MM.1S (cell line): Measurements from ENCODE around the gene ARF1.

Experiments used
- DNase-seq: peaks from one replicate; pipeline ENCODE4 v3.0.0-alpha.2; 2015
- H2AFZ ChIP-seq: fragments of 300-600 bp; sonication (generic); 2 replicates; pipeline ENCODE4 v1.6.0; 2016; ENCODE audit warnings: antibody characterized with exemption, low read length
- H3F3A ChIP-seq: fragments of 300-600 bp; sonication (generic); 2 replicates; pipeline ENCODE4 v1.6.1; 2016; ENCODE audit warnings: mild to moderate bottlenecking, antibody characterized with exemption, low read length, moderate library complexity, mixed read lengths; ENCODE audit not compliant: insufficient read depth
- H3K27ac ChIP-seq: fragments of 300-600 bp; sonication (generic); 2 replicates; pipeline ENCODE4 v1.5.1; 2016; ENCODE audit warnings: mild to moderate bottlenecking, low read length
- H3K27me3 ChIP-seq: fragments of 300-600 bp; sonication (generic); replicated peaks from 2 replicates; pipeline ENCODE4 v1.6.0; 2016; ENCODE audit warnings: low read length; ENCODE audit not compliant: insufficient read depth
- H3K36me3 ChIP-seq: fragments of 300-600 bp; sonication (generic); replicated peaks from 2 replicates; pipeline ENCODE4 v1.6.1; 2016; ENCODE audit warnings: mild to moderate bottlenecking, low read length, mixed read lengths; ENCODE audit not compliant: insufficient read depth
- H3K4me1 ChIP-seq: fragments of 300-600 bp; sonication (generic); 2 replicates; pipeline ENCODE4 v1.6.1; 2016; ENCODE audit warnings: low read length, mixed read lengths
- H3K4me2 ChIP-seq: fragments of 300-600 bp; sonication (generic); 2 replicates; pipeline ENCODE4 v1.6.0; 2016; ENCODE audit warnings: low read depth, low read length
- H3K4me3 ChIP-seq: fragments of 300-600 bp; sonication (generic); 2 replicates; pipeline ENCODE4 v1.5.1; 2016; ENCODE audit warnings: low read length, mixed read lengths
- H3K79me2 ChIP-seq: fragments of 300-600 bp; sonication (generic); 2 replicates; pipeline ENCODE4 v1.6.1; 2016; ENCODE audit warnings: mixed run types, low read length, mixed read lengths
- H3K9ac ChIP-seq: fragments of 300-600 bp; sonication (generic); 2 replicates; pipeline ENCODE4 v1.6.1; 2016; ENCODE audit warnings: low read length, mixed read lengths
- H3K9me2 ChIP-seq: fragments of 300-600 bp; sonication (generic); replicated peaks from 2 replicates; pipeline ENCODE4 v1.6.1; 2016; ENCODE audit warnings: mild to moderate bottlenecking, low read length, mixed read lengths; ENCODE audit not compliant: insufficient read depth
- H3K9me3 ChIP-seq: fragments of 300-600 bp; sonication (generic); replicated peaks from 2 replicates; pipeline ENCODE4 v1.6.1; 2016; ENCODE audit warnings: mild to moderate bottlenecking, low read length, mixed read lengths; ENCODE audit not compliant: insufficient read depth
- H4K20me1 ChIP-seq: fragments of 300-600 bp; sonication (generic); 2 replicates; pipeline ENCODE4 v1.6.1; 2016; ENCODE audit warnings: mild to moderate bottlenecking, low read length, moderate library complexity, mixed read lengths; ENCODE audit not compliant: insufficient read depth
- EZH2 ChIP-seq: fragments of 300-600 bp; sonication (generic); optimal IDR thresholded peaks from 2 replicates; pipeline ENCODE3; 2017; ENCODE audit warnings: low read depth, mild to moderate bottlenecking, antibody characterized with exemption, low read length, mixed read lengths
- EZH2phosphoT487 ChIP-seq: fragments of 300-600 bp; sonication (generic); IDR thresholded peaks from 2 replicates; pipeline ENCODE4 v1.6.1; 2018; ENCODE audit warnings: antibody characterized with exemption, low read length
- TF ChIP-seq, protein P1 (sequence below): fragments of 300-600 bp; sonication (generic); IDR thresholded peaks from 2 replicates; pipeline ENCODE4 v1.5.1; 2016; ENCODE audit warnings: antibody characterized with exemption, low read length, mixed read lengths

Gene ARF1

GRCh38 chr1:228071839-228072657, 10.5 kb upstream of the ARF1 start:
- peaks cover 5% of the 10 kb centered on the region for H3K27me3 ChIP-seq

GRCh38 chr1:228072658-228073043, 9.9 kb upstream of the ARF1 start:
- no peak for DNase-seq
- Histone ChIP-seq H3K9me2 (no peaks in the 10 kb centered on the region), H3K4me1 (no peaks in the 10 kb centered on the region), H3K9me3 (no peaks in the 10 kb centered on the region), H3F3A (no peaks in the 10 kb centered on the region), H3K4me3 (no peak overlapping the region), H3K27ac (no peak overlapping the region), H3K36me3 (no peaks in the 10 kb centered on the region), H4K20me1 (0 out of 2 replicates have a peak, but pooled peaks cover 3% of the 10 kb centered on the region), H3K9ac (no peak overlapping the region), H2AFZ (no peak overlapping the region), H3K27me3 (no peaks in the 10 kb centered on the region), H3K4me2 (no peak overlapping the region), H3K79me2 (no peaks in the 10 kb centered on the region)
- TF ChIP-seq EZH2 (no peak), EZH2phosphoT487 (no peak)
- TF ChIP-seq, protein P1, sequence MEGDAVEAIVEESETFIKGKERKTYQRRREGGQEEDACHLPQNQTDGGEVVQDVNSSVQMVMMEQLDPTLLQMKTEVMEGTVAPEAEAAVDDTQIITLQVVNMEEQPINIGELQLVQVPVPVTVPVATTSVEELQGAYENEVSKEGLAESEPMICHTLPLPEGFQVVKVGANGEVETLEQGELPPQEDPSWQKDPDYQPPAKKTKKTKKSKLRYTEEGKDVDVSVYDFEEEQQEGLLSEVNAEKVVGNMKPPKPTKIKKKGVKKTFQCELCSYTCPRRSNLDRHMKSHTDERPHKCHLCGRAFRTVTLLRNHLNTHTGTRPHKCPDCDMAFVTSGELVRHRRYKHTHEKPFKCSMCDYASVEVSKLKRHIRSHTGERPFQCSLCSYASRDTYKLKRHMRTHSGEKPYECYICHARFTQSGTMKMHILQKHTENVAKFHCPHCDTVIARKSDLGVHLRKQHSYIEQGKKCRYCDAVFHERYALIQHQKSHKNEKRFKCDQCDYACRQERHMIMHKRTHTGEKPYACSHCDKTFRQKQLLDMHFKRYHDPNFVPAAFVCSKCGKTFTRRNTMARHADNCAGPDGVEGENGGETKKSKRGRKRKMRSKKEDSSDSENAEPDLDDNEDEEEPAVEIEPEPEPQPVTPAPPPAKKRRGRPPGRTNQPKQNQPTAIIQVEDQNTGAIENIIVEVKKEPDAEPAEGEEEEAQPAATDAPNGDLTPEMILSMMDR = no peak

More at GRCh38 chr1:228071839-228072657, 10.5 kb upstream of the ARF1 start:
- no peak for DNase-seq
- no peak overlapping the region for H3K9ac ChIP-seq
- no peaks in the 10 kb centered on the region for H3K9me2 ChIP-seq
- 0 out of 2 replicates have a peak, but pooled peaks cover 3% of the 10 kb centered on the region for H4K20me1 ChIP-seq
- H3K4me2 ChIP-seq = no peak overlapping the region
- H2AFZ ChIP-seq = no peak overlapping the region
- no peaks in the 10 kb centered on the region for H3K9me3 ChIP-seq
- TF ChIP-seq, protein P1 = no peak
- TF ChIP-seq EZH2phosphoT487 = no peak
- no peak for TF ChIP-seq EZH2
- no peak overlapping the region for H3K27ac ChIP-seq
- no peaks in the 10 kb centered on the region for H3K36me3 ChIP-seq
- no peak overlapping the region for H3K4me3 ChIP-seq
- no peaks in the 10 kb centered on the region for H3K79me2 ChIP-seq
- no peaks in the 10 kb centered on the region for H3F3A ChIP-seq
- H3K4me1 ChIP-seq = no peaks in the 10 kb centered on the region

DNA sequence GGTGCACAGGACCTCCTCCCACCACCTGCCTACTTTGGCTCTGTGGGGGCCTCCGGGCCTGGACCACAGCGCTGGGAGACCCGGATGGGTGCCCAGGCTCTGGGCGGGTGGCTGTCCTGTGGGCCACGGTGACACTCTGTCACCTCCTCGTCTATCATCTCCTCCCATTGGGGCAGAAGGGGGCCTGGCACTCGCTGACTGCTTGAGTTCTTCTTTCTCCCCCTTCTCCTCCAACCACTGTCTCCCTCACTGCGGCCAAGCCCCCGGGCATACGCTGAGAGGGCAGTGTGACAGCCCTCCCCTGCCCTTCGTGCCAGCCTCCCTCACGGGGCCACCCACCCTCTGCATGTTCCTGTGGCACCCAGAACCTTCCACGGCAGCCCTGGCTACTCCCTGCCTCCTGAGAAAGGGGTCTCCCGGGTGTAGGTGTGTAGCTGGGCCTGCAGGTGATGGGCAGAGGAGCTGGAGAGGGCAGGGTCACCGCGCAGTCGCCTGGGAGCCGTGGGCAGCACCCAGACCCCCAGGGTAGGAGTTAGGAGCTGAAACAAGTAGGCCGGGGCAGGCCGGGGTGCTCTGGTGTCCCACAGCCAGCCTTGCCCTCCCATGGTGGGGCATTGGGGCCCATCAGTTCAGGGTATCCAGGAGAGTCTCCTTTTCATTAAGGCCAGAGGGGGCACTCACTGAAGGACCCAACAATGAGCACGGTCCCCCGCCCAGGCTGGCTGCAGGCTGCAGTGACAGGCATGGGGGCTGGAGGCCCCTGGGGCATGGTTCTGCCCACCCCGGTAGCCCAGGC, 9.2 kb upstream of the ARF1 start:
- Histone ChIP-seq H3K27me3 (no peaks in the 10 kb centered on the region), H2AFZ (no peak overlapping the region), H3K4me3 (no peak overlapping the region), H3F3A (no peaks in the 10 kb centered on the region), H3K9ac (no peak overlapping the region), H3K36me3 (no peaks in the 10 kb centered on the region), H3K4me2 (no peak overlapping the region), H3K79me2 (no peaks in the 10 kb centered on the region), H3K9me3 (no peaks in the 10 kb centered on the region), H3K27ac (no peak overlapping the region), H3K9me2 (no peaks in the 10 kb centered on the region), H3K4me1 (no peaks in the 10 kb centered on the region), H4K20me1 (0 out of 2 replicates have a peak, but pooled peaks cover 3% of the 10 kb centered on the region)
- no peak for TF ChIP-seq EZH2phosphoT487
- no peak for TF ChIP-seq EZH2
- TF ChIP-seq, protein P1 = no peak
- no peak for DNase-seq
